Measurements from ENCODE around the gene CLIP1. TPM values are rescaled to one million over a fixed set of nuclear protein-coding genes. Genes with fewer than 3 reads are reported as not detected.

The CLIP1 gene
- total and polyA plus RNA-seq, 2 of the 4 experiments (the other 2 are of a cell fraction), result 38.0 to 54.8 TPM

DNA sequence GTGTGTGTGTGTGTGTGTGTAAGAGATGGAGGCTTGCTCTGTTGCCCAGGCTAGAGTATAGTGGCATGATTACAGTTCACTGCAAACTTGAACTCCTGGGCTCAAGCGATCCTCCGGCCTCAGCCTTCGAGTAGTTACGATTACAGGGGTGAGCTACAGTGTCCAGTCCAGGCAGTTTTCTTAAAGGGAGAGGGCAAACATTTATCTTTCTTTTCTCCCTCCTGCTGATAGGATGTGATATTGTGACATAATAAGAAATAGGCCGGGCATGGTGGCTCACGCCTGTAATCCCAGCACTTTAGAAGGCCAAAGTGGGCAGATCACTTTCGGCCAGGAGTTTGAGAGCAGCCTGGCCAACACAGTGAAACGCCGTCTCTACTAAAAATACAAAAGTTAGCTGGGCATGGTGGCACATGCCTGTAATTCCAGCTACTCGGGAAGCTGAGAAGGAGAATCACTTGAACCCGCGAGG lies 31.8 kb upstream of the CLIP1 start:
- no peaks in the 10 kb centered on the region for H3K27me3 ChIP-seq (ENCODE audit: control insufficient read depth, insufficient read depth, low read length)
- dilution Hi-C loops (cut with HindIII; ENCODE audit: low sequenced_read_pairs, unreplicated experiment), result no loop called here
- H3K79me1 ChIP-seq (ENCODE audit: low read depth in 1 of 2, low read length in 2 of 2), result no peaks in the 10 kb centered on the region
- no peak overlapping the region for H3K9ac ChIP-seq (ENCODE audit: low read depth, low read length)
- no peak overlapping the region for H3K4me3 ChIP-seq (ENCODE audit: insufficient read depth, low read depth, low read length)
- H2BK20ac ChIP-seq (ENCODE audit: low read depth, low read length), result no peak overlapping the region
- no peak overlapping the region for H3K18ac ChIP-seq (ENCODE audit: low read depth, low read length)
- H2BK15ac ChIP-seq (ENCODE audit: low read depth, low read length), result 0 out of 3 replicates have a peak overlapping the region, but pooled peaks have one; percentile 15
- CTCF ChIA-PET, result interaction anchor here (0.9 to 1.6 kb wide), 2 partner anchors 17 to 55 kb away, joined by 3 to 4 read pairs; no protein-coding TSS in a partner anchor
- peaks cover 3% of the 10 kb centered on the region; the same call in 1 of the 2 replicates for H3K4me1 ChIP-seq (ENCODE audit: control insufficient read depth, insufficient read depth, low read length)
- peak overlapping the region; percentile 1 for H2AK5ac ChIP-seq (ENCODE audit: low read depth, low read length)
- H4K5ac ChIP-seq (ENCODE audit: low read depth, low read length), result peak overlapping the region; percentile 88
- no peaks in the 10 kb centered on the region for H3K9me3 ChIP-seq (ENCODE audit: control insufficient read depth, insufficient read depth, low read length)
- no peak for DNase-seq
- no TSS peak for BruUV-seq (replicated peaks)
- intact Hi-C loops (cut with micrococcal nuclease), result no loop called here
- no peak overlapping the region for H2AK9ac ChIP-seq (replicated peaks; ENCODE audit: low read depth, low read length, poor library complexity)
- H4K91ac ChIP-seq (ENCODE audit: insufficient read depth, low read depth, low read length), result no peak overlapping the region
- in situ Hi-C loops (cut with MboI; ENCODE audit: low sequenced_read_pairs), result no loop called here
- WGBS, 2 experiments (ENCODE audit: extremely low coverage in 2 of 2, insufficient read length in 1 of 2), result 100% methylated on average over 4 of the region's 12 CpGs; no CpG with 5 or more reads in 1 of the 2 experiments
- H3K4ac ChIP-seq (ENCODE audit: low read depth, low read length), result peak overlapping the region; percentile 59; the same call in 1 of the 2 replicates
- peaks cover 20% of the 10 kb centered on the region for H3K9me1 ChIP-seq (ENCODE audit: insufficient read depth, low read length)
- H3K27ac ChIP-seq (ENCODE audit: insufficient read depth, low read length), result no peak overlapping the region
- peak overlapping the region; percentile 77 for H2AFZ ChIP-seq (replicated peaks; ENCODE audit: low read length, poor library complexity)
- no peak for ATAC-seq (ENCODE audit: low read depth)
- POLR2A ChIA-PET (ENCODE audit: unreplicated experiment), result no interaction called here
- H3K14ac ChIP-seq (replicated peaks; ENCODE audit: low read depth, low read length), result 0 out of 2 replicates have a peak overlapping the region, but pooled peaks have one; percentile 45
- no peak overlapping the region for H2BK120ac ChIP-seq (ENCODE audit: low read depth, low read length)
- no peaks in the 10 kb centered on the region for H3K36me3 ChIP-seq (ENCODE audit: control insufficient read depth, insufficient read depth, low read length)
- H2BK5ac ChIP-seq (ENCODE audit: low read depth, low read length, poor library complexity, severe bottlenecking), result no peak overlapping the region
- H4K8ac ChIP-seq (ENCODE audit: low read depth in 2 of 2, low read length in 2 of 2), result peak overlapping the region; percentile 33 to 85; a peak in 3 of 4 replicates
- TF ChIP-seq RAD21 (IDR thresholded peaks at IDR 0.05; ENCODE audit: low read length), result no peak
- TF ChIP-seq BHLHE40 (IDR thresholded peaks at IDR 0.05; ENCODE audit: low read depth, low read length), result no peak
- no peak for TF ChIP-seq RCOR1 (IDR thresholded peaks at IDR 0.05; ENCODE audit: insufficient replicate concordance, low read length)
- TF ChIP-seq, protein P1, sequence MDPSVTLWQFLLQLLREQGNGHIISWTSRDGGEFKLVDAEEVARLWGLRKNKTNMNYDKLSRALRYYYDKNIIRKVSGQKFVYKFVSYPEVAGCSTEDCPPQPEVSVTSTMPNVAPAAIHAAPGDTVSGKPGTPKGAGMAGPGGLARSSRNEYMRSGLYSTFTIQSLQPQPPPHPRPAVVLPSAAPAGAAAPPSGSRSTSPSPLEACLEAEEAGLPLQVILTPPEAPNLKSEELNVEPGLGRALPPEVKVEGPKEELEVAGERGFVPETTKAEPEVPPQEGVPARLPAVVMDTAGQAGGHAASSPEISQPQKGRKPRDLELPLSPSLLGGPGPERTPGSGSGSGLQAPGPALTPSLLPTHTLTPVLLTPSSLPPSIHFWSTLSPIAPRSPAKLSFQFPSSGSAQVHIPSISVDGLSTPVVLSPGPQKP (IDR thresholded peaks at IDR 0.05; ENCODE audit: borderline replicate concordance, low read depth, low read length), result no peak
- TF ChIP-seq RFX5 (IDR thresholded peaks at IDR 0.05; ENCODE audit: low read depth, low read length), result no peak
- TF ChIP-seq MXI1 (IDR thresholded peaks at IDR 0.05; ENCODE audit: borderline replicate concordance, low read depth, low read length), result no peak
- TF ChIP-seq MAFK (IDR thresholded peaks at IDR 0.05; ENCODE audit: low read depth, low read length), result no peak
- TF ChIP-seq, protein P2, sequence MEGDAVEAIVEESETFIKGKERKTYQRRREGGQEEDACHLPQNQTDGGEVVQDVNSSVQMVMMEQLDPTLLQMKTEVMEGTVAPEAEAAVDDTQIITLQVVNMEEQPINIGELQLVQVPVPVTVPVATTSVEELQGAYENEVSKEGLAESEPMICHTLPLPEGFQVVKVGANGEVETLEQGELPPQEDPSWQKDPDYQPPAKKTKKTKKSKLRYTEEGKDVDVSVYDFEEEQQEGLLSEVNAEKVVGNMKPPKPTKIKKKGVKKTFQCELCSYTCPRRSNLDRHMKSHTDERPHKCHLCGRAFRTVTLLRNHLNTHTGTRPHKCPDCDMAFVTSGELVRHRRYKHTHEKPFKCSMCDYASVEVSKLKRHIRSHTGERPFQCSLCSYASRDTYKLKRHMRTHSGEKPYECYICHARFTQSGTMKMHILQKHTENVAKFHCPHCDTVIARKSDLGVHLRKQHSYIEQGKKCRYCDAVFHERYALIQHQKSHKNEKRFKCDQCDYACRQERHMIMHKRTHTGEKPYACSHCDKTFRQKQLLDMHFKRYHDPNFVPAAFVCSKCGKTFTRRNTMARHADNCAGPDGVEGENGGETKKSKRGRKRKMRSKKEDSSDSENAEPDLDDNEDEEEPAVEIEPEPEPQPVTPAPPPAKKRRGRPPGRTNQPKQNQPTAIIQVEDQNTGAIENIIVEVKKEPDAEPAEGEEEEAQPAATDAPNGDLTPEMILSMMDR (conservative IDR thresholded peaks at IDR 0.05; ENCODE audit: low read depth, low read length), result no peak
- no peak for TF ChIP-seq NFE2L2 (IDR thresholded peaks at IDR 0.05; ENCODE audit: low read depth, low read length)
- no peak overlapping the region for H3K23ac ChIP-seq (ENCODE audit: low read depth, low read length)
- no peak overlapping the region for H3K4me2 ChIP-seq (ENCODE audit: low read depth, low read length)
- H3K56ac ChIP-seq (ENCODE audit: extremely low read depth, insufficient read depth, low read length), result no peak overlapping the region
- H4K20me1 ChIP-seq (ENCODE audit: insufficient read depth, low read length), result no peaks in the 10 kb centered on the region

All from IMR-90 (cell line).